Activated naive CD4-positive, alpha-beta T cell (primary cell): ENCODE measurements around the gene ST7.

Source experiments
- DNase-seq, 4 experiments: peaks; one replicate each; lab custom pipeline; 2025; lab: John Stamatoyannopoulos, UW

ST7 gene

DNA sequence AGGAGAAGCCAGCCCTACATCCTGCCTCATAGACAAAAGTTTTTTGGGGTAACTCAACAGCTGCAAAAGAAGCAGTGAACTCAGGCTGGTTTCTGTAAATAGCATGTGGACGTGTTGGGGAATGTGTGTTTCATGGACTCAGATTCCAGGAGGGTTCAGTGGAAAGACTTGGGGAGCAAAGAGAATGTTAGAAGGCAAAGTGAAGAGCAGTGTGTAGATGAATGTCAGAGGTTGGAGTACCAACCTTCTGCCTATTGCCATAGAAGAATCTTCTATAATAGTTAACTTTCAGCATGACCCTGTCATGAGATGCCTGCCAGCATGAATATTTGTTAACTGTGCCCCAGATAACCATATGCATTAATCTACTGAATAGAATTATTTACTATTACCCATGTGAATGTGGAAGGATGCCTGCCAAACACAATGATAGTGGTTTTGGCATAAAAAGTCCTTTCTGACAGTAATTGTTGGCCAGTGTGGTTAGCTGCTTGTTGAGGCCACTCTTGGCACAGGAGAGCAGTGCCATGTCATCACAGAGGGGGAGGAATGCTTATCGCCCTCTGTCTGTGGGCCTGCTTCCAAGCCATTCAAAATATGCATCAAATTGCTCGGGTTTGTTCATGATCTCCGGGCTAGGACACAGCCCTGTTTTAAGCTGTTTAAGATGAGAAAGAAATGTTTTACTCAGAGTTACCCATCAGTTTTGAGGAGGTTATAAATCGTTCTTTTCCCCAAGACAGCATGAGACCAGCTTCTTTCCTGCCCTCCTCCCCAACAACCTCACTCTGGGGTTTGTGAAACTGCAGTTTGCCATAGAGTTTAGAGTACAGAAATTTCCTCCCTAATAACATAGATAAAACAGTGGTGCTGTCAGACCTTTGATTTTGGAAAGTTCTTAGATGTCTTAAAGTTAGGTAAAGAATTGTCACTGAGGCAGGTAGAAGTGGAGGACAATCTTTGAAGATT is 204.2 kb downstream of the ST7 start:
- no peak for DNase-seq

DNA sequence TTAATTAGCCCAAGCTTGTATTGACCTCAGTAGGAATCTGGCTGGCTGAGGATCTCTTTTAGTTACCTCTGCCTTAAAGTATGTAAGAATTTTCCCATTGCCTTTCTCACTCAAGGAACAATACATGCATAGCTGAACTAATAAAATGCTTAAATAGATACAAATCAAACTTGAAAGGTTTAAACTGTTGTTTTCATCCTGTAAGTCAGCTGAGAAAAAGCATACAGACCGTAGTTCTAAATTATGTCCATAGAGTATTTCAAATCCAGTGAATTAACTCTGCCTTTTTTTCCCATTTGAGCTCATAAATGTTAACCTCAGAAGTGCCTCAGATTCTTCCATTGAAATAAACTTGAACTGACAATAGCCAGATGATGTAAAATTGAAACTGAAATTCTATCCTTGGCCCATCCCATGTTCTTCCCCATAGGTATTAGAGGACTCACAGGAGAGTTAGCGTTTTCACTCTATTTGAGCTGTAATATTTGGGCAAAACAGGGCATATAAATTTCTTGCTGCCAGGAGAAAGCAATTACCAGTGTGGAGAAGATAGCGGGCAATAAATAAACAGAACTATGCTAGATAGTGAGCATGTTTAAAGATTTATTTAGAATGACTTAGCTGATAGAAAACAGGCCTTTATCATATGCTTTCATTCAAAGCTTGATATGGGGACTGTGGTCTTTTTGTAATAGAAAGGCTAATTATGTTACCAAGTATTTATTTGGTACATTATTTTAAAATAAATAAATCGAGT is 205.8 kb downstream of the ST7 start:
- no peak for DNase-seq

DNA sequence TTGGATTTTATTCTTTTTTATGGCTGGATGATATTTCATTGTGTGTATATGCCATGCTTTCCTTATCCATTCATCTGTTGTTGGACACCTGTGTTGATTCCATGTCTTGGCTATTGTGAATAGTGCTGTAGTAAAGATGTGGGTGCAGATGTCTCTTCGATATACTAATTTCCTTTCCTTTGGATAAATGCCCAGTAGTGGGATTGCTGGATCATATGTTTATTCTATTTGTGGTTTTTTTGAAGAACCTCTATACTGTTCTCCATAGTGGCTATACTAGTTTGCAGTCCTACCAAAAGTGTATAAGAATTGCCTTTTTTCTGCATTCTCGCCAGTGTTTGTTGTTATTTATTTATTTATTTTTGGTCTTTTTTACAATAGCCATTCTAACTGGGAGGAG is 209.8 kb downstream of the ST7 start:
- no peak for DNase-seq

DNA sequence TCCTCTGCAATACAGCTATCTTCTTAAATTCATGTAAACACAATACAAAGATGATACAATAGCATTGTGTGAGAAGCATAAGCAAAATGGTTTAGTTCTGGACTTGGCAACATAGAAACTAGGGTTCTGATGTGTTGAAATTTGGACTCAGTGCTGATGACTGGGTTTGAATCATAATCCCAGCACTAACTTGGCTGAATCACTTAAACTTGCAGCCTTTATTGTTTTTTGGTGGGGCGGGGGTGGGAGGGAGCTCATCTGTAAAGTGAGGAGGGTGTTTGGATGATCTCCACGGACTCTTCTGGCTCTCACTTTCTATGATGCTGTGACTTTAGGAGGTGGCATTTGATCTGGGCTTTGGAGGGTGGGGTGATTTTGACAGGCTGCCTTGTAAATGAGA is 211.3 kb downstream of the ST7 start:
- DNase-seq, result no peak

DNA sequence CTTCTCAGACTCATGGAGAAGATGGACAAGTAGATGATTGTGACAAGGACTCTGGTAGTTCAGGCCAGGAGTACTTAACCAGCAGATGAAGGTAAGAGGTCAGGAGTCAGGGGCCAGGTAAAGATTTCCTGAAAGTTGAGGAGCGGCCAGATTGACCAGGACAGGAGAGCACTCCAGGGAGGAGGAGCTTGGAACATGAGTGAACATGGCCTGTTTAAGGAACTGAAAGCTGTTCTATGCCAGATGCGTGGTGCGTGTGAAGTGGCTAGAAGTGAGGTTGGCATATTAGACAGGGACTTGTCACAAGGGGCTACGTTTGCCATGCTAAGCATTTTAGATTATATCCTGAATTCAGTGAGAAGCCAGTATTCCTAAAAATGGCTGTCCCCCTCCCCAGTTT is 212.4 kb downstream of the ST7 start:
- DNase-seq, result no peak

DNA sequence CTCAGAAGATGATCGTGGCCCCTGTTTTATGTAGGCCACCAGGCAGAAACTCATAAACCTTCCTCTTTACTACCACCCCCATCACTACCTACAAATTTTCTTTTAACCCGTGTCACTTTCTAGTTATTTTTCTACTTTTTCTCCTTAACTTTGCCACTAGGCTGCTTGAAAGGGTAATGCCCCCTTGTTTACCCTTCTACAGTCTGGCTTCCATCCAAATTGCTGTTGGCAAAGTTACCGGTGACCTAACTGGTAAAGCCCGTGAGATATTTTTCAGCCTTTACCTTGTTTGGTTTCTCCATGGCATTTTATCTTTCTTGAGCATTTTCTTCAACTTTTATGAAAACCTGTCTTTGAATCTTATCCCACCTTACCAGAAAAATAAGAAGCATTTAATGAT is 216.6 kb downstream of the ST7 start:
- DNase-seq, result no peak

DNA sequence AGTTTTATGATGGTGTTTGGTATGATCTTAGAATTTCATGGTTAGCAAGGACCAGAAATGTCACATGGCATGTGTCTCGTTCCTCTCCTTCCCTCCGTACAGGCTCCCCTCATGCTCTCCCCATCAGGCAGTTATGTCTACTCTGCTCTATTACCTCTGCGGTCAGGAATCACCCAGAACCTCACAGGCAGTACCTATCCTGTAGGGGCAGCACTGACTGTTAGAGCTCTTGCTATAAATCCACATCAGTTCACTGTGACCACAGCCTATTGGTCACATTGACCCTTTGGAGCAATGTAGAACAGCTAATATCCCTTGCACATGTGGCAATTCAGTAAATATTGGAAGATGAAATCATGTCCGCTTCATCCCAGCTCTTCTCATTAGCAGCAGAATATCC is 217.8 kb downstream of the ST7 start:
- DNase-seq, result no peak

DNA sequence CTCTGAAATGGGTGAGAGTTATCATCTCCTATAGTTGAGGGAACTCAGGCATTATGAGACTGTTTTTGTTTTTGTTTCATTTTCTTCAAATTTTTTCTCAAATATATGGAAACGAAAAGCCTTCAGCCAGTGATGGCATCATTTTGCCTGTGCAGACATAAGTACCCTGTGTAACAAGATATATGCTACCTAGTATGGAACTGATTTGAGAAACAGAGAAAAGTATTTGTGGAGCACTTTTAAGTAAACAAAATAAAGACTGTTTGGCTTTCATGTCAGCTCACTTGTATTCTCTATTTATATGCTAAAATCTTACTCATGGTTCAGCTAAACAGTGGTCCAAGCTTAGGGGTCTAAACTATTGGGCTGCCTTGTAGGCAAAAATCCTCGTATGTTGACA is 219.0 kb downstream of the ST7 start:
- DNase-seq, result no peak

DNA sequence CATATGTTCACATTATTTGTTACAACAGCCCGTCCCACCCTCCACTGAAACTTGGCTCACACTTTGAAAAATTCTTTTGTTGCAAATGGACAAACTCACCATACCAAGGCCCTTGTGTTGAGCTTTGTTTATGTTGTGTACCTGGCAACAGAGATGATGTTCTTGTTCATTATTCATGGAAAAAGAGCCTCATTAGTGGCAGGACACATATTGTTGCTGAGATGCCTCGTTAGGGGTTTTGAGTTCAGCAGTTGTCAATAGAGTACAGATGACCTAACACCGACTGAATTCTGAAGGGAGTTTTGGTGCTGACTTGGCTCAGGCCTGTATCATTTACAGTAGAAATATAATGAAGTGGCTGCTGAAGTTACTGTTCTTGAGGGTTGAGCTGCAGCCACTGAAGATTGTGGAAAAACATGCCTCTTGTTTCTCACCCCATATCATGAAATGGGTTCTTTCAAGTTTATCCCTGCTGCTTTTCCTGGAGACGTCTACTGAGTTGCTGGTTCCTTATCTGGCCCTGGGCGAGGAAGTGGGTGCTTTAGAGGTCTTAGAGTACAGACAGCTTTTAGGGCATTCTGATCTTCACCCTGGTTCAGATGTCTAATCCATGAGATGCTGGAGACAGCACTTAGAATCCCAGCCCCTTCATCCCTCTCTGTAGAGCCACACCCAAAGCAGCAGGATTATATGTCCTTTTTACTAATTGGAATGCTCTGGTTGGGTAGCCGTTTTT is 219.9 kb downstream of the ST7 start:
- DNase-seq, result no peak

DNA sequence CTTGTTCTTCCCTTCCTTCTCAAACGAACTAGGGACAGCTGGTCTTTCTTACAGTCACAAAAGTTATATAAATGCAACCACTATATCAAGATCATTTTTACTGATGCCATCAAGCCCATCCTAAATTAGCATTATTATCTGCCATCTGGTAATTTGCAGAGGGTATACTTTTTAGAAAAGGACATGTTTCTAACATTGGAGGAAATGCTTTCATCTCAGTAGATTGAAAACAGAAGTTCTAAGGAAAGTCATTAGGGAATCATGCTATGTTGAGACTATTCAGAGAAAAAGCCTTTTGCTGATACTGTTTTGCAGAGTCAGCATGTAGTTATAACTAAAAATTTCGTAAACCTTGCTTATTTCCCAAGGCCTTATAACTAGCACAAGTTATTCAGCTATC is 222.9 kb downstream of the ST7 start:
- DNase-seq, result no peak

DNA sequence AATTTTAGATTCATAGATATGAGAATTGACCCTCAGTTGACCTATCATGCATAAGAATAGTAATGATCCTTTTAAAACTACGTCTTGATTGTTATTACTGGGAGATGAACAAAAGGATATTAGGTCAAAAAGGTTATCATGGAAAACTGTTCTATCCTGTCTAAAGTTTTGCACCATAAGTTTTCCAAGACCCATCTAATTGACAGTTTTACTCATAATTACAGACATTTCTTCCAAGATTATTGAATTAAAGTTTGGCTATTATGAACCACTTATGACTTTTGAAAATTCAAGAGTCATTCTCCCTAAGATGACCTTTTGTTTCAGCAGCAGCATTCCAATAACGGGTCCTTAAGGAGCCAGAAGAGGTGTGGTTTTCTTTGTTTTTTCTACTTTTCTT is 225.3 kb downstream of the ST7 start:
- no peak for DNase-seq

DNA sequence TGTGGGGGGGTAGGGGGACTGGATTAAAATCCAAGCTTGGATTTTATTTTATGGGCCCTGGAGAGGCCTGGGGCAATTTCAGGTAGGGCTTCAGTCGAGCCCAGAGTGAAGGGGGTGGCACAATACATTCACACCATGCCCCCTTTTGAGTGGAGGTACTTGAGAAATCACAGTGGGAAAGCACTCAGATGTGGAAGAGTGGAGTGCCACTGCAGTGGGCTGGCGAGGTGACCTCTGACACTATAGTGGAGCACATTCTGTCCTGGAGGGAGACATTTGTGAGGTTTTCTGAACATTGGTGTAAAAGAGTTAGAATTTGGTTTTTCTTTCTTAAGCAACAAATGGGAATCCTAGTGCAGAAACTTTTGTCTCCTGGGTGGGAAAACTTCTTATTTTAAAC is 226.4 kb downstream of the ST7 start:
- no peak for DNase-seq

DNA sequence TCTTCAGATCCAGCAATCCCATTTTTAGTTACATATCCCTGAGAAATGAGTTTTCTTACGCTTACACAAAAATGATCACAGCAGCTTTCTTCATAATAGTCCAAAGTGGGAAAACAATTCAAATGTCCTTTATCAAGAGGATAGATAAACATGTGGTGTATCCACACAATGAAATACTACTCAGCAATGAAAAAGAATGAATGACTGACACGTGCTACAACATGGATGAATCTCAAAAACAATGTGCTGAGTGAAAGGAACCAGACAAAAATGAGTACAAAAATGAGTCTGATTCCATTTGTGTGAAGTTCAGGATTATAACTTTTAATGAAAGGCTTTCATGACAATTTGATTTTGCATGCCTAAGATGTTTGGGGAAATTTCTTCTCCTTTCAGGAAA is 230.4 kb downstream of the ST7 start:
- no peak for DNase-seq

DNA sequence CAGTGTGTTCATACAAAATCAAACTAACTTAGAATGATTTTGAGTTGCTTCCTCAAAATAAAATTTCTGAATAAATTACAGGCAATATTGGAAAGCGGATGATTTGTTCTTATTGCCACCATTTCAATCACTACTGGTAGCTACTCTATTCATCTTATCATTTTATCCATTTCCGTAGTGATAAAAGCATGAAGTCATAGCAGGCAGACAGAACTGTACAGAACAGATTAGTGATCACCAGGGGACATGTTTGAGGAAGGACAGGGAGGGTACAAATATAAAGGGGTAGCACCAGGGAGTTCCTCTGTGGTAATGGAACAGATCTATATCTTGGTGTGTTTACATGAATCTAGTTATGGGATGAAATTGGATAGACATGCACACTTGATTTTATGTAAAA is 231.1 kb downstream of the ST7 start:
- DNase-seq, result no peak

DNA sequence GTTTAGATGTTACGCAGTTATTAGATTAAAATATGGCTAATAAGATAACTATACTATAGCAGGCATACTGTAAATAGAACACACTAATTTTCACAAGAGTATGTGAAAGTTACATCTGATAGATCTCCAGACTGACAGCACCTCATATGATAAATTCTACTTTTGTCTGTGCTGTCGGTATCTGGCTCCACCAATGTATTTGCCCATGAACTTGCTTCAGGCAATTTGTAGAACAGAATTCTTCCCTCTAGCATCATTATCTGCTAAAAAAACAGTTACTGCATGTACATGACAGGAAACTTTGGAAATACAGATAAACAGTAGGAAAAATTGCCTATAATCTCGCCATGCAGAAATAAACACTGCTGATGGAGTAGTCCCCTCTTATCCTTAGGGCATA is 231.8 kb downstream of the ST7 start:
- no peak for DNase-seq

DNA sequence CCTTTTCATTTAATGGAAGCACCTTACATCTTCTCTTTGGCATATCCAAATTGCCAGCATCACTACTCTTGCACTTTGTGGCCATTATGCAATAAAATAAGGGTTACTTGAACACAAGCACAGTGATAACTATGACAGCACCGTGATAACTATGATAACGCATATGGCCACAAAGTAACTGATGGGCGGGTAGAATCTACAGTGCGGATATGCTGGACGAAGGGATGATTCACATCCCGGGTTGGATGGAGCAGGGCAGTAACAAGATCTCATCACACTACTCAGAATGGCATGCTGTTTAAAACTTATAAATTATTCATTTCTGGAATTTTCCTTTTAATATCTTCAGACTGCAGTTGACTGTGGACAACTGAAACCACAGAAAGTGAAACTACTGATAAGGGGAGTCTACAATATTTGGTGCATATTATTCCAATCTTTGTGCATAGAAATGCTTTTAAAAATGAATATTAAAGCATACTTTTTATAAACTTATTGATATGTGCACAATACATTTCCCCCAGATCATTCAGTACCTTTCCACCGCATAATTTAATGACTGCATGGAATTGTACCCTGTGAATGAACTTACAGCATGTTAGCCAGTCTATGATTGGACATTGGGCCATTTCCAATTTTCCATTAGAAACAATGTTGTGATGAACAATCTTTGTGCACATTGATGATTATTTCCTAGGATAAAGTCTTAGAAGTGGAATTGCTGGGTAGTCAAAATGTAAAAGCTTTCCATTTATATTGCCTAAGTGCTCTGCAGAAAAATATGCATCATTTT is 233.1 kb downstream of the ST7 start:
- DNase-seq, result no peak

DNA sequence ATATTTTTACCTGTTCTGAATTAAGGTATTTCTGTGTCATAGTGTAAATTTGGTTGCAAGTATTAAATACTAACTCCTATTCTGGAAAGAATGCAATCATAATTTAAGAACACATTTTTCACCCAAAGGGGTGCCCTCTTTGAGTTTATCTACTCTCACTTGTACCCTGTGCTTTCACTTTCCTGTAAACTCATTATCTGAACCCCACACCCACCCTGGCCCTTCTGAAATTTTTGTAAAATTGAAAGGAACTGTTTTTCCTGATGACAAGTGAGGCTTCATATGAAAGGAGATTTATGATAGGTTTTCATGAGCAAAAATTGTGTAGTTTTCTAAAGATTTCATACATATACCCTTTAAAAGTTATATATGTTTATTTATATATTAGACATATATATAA is 235.1 kb downstream of the ST7 start:
- DNase-seq, result no peak

DNA sequence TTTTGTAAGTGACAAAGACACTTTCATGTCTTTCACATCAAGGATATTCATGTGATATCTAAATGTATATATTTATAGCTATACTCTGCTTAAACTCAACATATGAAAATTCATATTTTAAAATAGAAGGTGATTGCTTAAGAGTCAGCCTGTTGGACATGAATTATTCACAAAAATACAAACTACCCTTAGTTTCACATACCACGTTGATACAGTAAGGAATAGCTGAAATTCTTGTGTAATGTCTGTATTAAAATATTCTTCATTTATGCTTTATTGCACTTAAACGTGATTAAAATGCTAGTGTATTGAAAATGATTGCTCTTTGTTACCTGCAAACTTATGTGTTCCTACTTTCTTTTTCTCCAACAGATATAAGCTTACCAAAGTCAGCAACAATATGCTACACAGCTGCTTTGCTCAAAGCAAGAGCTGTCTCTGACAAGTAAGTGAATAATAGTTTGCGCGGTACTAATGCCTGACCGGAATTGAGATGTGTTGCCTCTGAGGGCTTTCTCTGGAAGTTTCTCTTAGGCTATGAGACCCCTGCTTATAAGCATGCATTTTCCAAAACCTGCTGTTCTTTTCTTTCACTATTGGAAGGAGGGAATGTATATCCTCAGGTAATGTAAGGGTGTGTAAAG is 235.8 kb downstream of the ST7 start:
- no peak for DNase-seq

DNA sequence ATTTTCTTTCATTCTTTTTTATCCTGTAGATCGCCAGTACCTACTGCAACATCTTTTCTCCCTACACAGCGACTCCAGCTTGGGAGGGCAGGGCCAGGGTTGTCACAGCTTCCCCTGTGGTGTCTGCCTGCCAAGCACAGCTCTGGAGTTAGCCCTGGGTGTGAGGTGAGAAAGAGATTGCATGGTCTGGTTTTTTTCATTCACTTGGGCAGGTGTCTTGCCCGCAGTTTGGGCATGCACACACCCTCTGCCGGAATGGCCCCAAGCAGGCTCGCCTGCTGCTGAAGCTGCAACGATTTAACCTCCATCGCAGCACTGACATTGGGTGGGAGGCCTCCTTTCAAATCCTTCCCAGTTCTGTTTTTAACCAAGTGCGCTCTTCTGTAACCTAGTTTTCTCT is 236.8 kb downstream of the ST7 start:
- DNase-seq, result no peak

DNA sequence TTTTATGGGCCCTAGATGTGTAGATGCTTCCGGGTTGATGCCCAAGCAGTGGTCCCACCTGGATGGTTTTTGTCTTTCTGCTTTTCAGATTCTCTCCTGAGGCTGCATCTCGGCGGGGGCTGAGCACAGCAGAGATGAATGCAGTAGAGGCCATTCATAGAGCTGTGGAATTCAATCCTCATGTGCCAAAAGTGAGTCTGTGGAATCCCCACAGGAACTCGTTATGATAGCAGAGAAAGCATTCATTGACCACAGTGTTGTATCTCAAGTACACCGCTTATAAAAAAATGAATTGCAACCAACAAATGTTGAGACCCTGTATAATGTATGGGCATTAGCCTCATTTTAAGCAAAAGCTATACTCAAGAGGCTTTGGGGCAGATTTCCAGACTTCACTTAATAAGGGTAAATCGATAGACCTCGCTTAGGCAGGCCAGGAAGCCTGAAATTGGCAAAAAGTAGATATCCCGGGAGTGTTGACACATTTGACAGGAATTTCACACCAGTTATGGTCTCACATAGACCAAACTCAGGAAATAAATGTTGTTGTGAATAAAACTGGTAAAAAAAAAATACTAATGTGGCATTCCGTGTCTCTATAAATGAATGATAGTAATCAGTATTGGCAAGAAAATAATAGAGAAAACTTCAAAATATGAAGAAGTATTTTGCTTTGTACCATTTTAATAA is 237.6 kb downstream of the ST7 start:
- no peak for DNase-seq

DNA sequence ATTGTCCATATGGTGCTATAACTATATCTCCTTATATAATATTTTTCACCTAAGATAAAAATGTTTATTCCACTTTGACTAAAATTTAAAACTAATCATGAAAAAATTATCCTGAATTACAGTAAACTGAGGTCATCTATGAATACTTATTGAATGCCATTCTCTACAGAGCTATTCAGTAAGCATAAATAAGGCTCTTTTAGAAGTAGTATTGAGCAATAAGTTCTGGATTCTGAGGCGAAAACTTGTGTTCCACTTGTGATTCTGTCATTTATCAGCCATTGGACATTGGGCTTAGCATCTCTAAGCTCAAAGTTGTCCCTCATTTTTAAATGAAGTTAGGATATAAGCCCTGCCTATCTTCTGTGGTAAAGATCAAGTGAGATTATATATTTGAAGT is 238.8 kb downstream of the ST7 start:
- no peak for DNase-seq
